ENCODE results near the gene SURF4.
A peak's percentile ranks its signal among the peaks of the same experiment; 100 is the strongest.

SURF4 gene

DNA sequence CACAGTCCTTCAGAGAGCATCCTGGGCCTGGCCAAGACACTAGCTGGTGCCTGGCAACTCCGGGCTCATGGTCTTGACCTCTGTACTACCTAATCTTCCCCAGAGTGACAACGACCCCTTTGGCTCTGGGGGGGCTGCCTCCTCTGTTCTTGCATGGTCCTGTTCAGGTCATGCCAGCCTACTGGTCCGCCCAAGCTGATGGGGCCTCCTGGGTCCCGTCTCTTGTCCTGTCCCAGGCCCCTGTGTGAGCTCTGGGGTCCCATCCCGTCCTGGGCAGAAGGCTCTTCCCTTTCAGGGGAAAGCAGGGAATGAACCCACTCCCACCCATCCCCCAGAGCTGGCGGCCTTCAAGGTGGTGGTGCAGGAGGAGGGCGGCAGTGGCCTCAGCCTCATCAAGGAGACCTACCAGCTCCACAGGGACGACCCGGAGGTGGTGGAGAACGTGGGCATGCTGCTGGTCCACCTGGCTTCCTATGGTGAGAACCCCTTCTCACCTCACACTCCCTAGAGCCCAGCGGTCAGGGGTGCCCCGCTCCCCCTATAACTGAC, 28.7 kb upstream of the SURF4 start:
- Histone ChIP-seq H3K4me2 (ENCODE audit: low read depth, low read length) (no peak overlapping the region), H2AFZ (ENCODE audit: low read length) (no peak overlapping the region), H4K20me1 (ENCODE audit: insufficient read depth, low read length) (no peaks in the 10 kb centered on the region), H3K27ac (ENCODE audit: low read length) (no peak overlapping the region), H3K4me3 (ENCODE audit: low read length) (no peak overlapping the region), H3K27me3 (replicated peaks; ENCODE audit: insufficient read depth, low read length) (no peaks in the 10 kb centered on the region), H3K9me2 (replicated peaks; ENCODE audit: insufficient read depth, low read length) (no peaks in the 10 kb centered on the region), H3F3A (ENCODE audit: insufficient read depth, low read length) (no peaks in the 10 kb centered on the region), H3K36me3 (replicated peaks; ENCODE audit: insufficient read depth, low read length) (no peaks in the 10 kb centered on the region), H3K79me2 (ENCODE audit: low read length) (no peaks in the 10 kb centered on the region), H3K9me3 (replicated peaks; ENCODE audit: insufficient read depth, low read length) (no peaks in the 10 kb centered on the region), H3K4me1 (ENCODE audit: low read length) (no peaks in the 10 kb centered on the region), H3K9ac (ENCODE audit: low read length) (no peak overlapping the region)
- DNase-seq: no peak
- TF ChIP-seq, protein P1, sequence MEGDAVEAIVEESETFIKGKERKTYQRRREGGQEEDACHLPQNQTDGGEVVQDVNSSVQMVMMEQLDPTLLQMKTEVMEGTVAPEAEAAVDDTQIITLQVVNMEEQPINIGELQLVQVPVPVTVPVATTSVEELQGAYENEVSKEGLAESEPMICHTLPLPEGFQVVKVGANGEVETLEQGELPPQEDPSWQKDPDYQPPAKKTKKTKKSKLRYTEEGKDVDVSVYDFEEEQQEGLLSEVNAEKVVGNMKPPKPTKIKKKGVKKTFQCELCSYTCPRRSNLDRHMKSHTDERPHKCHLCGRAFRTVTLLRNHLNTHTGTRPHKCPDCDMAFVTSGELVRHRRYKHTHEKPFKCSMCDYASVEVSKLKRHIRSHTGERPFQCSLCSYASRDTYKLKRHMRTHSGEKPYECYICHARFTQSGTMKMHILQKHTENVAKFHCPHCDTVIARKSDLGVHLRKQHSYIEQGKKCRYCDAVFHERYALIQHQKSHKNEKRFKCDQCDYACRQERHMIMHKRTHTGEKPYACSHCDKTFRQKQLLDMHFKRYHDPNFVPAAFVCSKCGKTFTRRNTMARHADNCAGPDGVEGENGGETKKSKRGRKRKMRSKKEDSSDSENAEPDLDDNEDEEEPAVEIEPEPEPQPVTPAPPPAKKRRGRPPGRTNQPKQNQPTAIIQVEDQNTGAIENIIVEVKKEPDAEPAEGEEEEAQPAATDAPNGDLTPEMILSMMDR (IDR thresholded peaks at IDR 0.05; ENCODE audit: low read length): no peak
- TF ChIP-seq EZH2 (optimal IDR thresholded peaks at IDR 0.05; ENCODE audit: low read depth, low read length) (no peak), EZH2phosphoT487 (IDR thresholded peaks at IDR 0.05; ENCODE audit: low read length) (no peak)

DNA sequence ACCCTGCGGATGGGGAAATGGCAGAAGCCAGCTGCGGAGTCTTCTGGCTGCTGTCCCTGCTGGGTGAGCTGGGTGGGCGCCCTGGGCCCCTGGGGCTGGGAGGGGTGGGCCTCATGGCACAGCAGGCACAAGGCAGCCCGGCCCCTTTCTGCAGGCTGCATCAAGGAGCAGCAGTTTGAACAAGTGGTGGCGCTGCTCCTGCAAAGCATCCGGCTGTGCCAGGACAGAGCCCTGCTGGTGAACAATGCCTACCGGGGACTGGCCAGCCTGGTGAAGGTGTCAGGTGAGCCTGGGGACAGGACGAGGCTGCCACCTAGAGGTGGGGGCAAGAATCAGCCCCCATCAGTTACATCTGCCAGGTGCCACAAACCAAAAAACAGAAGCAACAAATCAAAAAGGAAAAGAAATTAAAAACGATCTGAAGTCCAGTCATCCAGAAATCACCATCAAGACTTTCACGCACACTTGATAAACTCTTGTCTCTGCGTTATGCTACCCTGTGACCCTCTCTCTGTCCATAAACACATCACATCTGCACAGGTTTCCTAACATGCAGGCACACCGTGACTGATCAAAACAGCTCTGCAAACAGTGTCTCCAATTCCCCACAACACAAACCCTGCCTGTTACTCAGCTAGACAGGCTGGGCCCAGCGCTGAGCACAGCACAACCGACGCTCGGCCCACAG, 28.1 kb upstream of the SURF4 start:
- Histone ChIP-seq H3K9ac (ENCODE audit: low read length) (no peak overlapping the region), H3K36me3 (replicated peaks; ENCODE audit: insufficient read depth, low read length) (no peaks in the 10 kb centered on the region)

DNA sequence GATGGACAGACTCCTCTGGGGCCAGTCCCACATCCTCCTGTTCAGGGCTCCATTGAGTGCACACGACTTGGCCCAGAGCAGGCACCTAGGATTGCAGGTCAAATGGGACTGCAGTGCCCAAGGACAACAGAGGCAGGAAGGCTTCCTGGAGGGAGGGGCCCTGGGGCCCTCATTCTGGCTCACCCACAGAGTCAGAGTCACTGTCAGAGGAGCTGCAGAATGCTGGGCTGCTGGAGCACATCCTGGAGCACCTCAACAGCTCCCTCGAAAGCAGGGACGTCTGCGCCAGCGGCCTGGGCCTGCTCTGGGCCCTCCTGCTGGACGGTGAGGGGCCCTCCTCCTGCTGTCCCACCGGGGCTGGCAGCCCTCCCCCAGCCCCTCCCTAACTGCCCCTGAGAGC, 26.8 kb upstream of the SURF4 start:
- Histone ChIP-seq H2AFZ (ENCODE audit: low read length) (no peak overlapping the region), H3K4me1 (ENCODE audit: low read length) (no peaks in the 10 kb centered on the region), H3K9me2 (replicated peaks; ENCODE audit: insufficient read depth, low read length) (no peaks in the 10 kb centered on the region), H3K36me3 (replicated peaks; ENCODE audit: insufficient read depth, low read length) (no peaks in the 10 kb centered on the region), H3K9me3 (replicated peaks; ENCODE audit: insufficient read depth, low read length) (no peaks in the 10 kb centered on the region), H3K27ac (ENCODE audit: low read length) (no peak overlapping the region), H3F3A (ENCODE audit: insufficient read depth, low read length) (no peaks in the 10 kb centered on the region), H3K4me2 (ENCODE audit: low read depth, low read length) (no peak overlapping the region), H3K9ac (ENCODE audit: low read length) (no peak overlapping the region), H3K27me3 (replicated peaks; ENCODE audit: insufficient read depth, low read length) (peaks cover 10% of the 10 kb centered on the region), H4K20me1 (ENCODE audit: insufficient read depth, low read length) (no peaks in the 10 kb centered on the region), H3K79me2 (ENCODE audit: low read length) (no peaks in the 10 kb centered on the region), H3K4me3 (ENCODE audit: low read length) (no peak overlapping the region)
- no peak for DNase-seq
- TF ChIP-seq, protein P1 (IDR thresholded peaks at IDR 0.05; ENCODE audit: low read length): no peak
- no peak for TF ChIP-seq EZH2phosphoT487 (IDR thresholded peaks at IDR 0.05; ENCODE audit: low read length)
- TF ChIP-seq EZH2 (optimal IDR thresholded peaks at IDR 0.05; ENCODE audit: low read depth, low read length): no peak

More for the DNA sequence above, 28.1 kb upstream of the SURF4 start:
- no peak for DNase-seq
- no peaks in the 10 kb centered on the region for H3K9me2 ChIP-seq (replicated peaks; ENCODE audit: insufficient read depth, low read length)
- no peaks in the 10 kb centered on the region for H3K4me1 ChIP-seq (ENCODE audit: low read length)
- H3K4me3 ChIP-seq (ENCODE audit: low read length): no peak overlapping the region
- no peak overlapping the region for H3K27ac ChIP-seq (ENCODE audit: low read length)
- no peak for TF ChIP-seq EZH2phosphoT487 (IDR thresholded peaks at IDR 0.05; ENCODE audit: low read length)
- TF ChIP-seq, protein P1 (IDR thresholded peaks at IDR 0.05; ENCODE audit: low read length): peak; percentile 63
- H4K20me1 ChIP-seq (ENCODE audit: insufficient read depth, low read length): no peaks in the 10 kb centered on the region
- H3K79me2 ChIP-seq (ENCODE audit: low read length): no peaks in the 10 kb centered on the region
- no peak overlapping the region for H2AFZ ChIP-seq (ENCODE audit: low read length)
- H3K4me2 ChIP-seq (ENCODE audit: low read depth, low read length): no peak overlapping the region
- H3K9me3 ChIP-seq (replicated peaks; ENCODE audit: insufficient read depth, low read length): no peaks in the 10 kb centered on the region
- 0 out of 2 replicates have a peak, but pooled peaks cover 4% of the 10 kb centered on the region for H3K27me3 ChIP-seq (replicated peaks; ENCODE audit: insufficient read depth, low read length)
- no peaks in the 10 kb centered on the region for H3F3A ChIP-seq (ENCODE audit: insufficient read depth, low read length)

Data from MM.1S (cell line).